DMS153 treated with DMSO at 0.1 percent for 48 hours (cell line): ENCODE data around the gene HOXD10.

Source experiments
- DNase-seq: peaks from one replicate; lab custom pipeline; 2025; ENCODE audit not compliant: unreplicated experiment; lab: John Stamatoyannopoulos, UW

Gene HOXD10

GRCh38 chr2:176106581-176107539 is 9.7 kb upstream of the HOXD10 start, which contains the start of gene HOXD11:
TSS of gene HOXD11 (plus strand) at chr2:176107280. CDS start at chr2:176107356, 76 bp downstream.
- no peak for DNase-seq

DNA sequence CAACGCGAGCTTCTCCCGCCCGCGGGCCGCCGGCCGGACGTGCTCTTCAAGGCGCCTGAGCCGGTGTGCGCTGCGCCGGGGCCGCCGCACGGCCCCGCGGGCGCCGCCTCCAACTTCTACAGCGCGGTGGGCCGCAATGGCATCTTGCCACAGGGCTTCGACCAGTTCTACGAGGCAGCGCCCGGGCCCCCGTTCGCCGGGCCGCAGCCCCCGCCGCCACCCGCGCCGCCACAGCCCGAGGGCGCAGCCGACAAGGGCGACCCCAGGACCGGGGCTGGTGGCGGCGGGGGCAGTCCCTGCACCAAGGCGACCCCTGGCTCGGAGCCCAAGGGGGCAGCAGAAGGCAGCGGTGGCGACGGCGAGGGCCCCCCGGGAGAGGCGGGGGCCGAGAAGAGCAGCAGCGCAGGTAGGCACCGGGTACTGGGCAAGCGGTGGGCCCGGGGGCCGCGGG is 8.8 kb upstream of the HOXD10 start:
- DNase-seq = no peak

- no peak for DNase-seq
These were observed 7.2 kb upstream of the HOXD10 start for GRCh38 chr2:176109192-176109901.

- DNase-seq = no peak
These were observed 6.6 kb upstream of the HOXD10 start for GRCh38 chr2:176109946-176110345.

- DNase-seq = no peak
These were observed 5.9 kb upstream of the HOXD10 start for GRCh38 chr2:176110415-176111308.

DNA sequence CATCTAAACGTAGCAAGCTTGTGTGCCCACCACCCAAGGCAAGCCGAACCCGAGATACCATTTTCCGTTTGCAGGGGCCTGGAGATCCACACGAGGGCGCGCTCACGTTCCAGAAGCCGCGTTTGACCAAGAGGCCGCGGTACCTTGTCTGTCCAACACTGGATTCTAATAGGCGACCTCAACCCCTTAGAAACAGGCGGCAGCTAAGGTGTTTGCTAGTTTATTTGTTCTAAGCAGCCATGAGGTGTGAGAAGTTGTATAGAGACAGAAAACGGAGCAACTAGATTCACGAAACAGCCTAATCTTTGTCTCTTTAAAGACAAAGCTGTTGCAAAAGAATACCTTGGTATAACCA is 5.3 kb upstream of the HOXD10 start:
- no peak for DNase-seq

GRCh38 chr2:176111846-176112374 is 4.7 kb upstream of the HOXD10 start:
- DNase-seq = no peak

GRCh38 chr2:176112375-176113302 is 3.9 kb upstream of the HOXD10 start:
- no peak for DNase-seq

- no peak for DNase-seq
These were observed 2.3 kb upstream of the HOXD10 start for GRCh38 chr2:176114120-176114929.

DNA sequence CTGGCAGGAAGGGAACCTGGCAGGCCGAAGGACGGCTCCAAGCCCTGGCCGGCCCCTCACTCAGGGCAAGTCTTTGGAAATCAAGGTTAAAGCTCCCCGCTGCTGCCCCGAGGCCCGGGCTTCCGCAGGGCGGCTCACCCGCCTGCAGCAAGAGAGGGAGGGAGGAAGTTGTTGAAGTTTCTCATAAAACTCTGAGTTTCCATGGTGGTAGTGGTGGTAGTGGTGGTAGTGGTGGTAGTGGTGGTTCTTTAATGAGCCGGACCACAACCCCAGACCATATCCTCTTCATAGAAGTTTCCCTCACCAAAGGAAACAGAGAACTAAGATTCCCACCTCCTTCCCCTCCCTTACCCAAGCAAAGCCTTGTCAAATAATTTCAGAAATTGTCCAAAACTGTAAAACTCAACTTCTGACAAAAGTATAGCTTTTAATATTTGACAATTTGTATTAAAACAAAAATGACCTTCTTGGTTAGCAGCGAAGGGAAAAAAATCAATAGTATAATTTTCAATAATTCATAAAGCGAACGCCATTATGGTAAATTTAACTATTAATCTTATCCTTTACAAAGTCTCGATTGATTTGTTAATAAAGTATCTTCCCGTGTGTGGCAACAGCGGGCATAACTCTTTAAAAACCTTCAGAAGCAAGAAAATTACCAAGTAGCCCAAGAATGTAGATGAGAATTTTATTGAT is 1.5 kb upstream of the HOXD10 start:
- DNase-seq = no peak

- DNase-seq = no peak
These were observed 714 bp downstream of the HOXD10 start for GRCh38 chr2:176117162-176117822.

DNA sequence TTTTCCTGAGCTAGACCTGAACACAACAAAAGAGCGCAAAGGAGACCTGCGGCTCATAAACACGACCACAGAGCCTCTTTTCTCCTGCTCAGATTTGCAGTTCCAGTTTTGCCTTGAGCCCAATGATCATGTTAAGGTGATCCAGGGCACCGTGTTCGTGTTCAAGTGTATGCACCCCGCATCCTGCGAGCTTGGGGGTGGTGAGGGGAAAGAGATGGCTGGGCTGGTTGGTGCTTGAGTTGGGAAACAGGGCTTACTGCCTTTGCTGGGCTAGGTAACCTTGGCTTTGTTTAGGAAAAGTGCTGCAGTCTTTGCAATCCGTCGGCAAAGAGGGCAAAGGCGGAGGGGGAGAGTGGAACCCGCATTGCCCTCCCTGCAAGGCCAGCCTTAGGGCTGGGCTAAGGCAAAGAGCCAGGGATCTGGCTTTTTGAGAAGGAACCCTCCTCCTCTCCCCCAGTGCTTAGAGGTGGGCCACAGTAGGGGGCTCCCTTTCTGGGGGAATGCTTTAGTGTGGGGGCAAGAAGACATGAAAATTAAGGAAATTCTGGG is 1.3 kb downstream of the HOXD10 start:
- no peak for DNase-seq

- DNase-seq = peak; percentile 95
These were observed 2.2 kb downstream of the HOXD10 start for GRCh38 chr2:176118601-176119339.

- no peak for DNase-seq
These were observed 4.0 kb downstream of the HOXD10 start for GRCh38 chr2:176120364-176121189.

DNA sequence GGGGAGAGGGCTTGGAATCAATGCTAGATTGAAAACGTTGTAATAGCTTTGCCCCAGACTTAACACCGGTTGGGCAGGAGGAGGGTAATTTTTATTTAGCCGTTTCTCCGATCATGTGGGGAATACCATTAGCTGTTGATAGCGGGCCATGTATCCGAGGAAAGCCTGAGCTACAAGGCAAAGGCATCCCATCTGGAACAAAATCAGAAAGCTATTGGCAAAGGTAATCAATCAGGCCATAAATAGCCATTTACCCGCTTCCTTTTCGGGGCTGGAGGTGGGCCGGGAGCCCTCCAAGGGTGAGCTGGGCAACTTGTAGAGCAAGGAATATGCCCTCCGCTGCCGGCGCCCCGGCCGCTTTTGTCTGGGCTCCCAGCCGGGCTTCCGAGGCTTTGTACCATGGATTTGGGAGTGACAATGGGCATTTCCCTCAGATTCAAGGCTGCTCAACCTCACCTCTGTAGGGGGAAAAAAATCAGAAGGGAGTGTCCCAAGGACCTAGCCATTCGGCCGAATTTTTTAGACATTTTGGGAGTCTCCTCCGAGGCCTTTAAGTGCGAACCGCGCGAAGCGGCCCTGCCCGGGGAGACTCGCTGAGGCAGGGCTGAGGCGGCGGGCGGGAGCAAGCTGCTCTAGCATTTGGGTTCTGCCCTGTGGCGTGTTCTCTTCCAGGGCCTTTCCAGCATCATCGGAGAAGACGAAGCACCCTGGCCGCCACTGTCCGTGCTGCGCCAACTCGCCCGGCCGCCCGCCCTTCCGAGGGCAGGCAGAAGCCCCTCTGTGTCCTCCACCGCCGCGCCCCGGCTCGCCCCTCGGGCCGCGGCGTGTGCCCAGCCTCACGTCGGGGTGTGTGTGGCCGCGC is 4.8 kb downstream of the HOXD10 start:
- no peak for DNase-seq
